ENCODE results near the gene ABLIM3.

- TF ChIP-seq E2F6 (IDR thresholded peaks at IDR 0.05) (no peak), ZNF274 (IDR thresholded peaks at IDR 0.05; ENCODE audit: borderline replicate concordance, extremely low read depth, low read length) (no peak), GTF2F1 (IDR thresholded peaks at IDR 0.05; ENCODE audit: borderline replicate concordance, low read depth, low read length) (no peak), FOSL1 (IDR thresholded peaks at IDR 0.05; ENCODE audit: insufficient read depth, low read depth, low read length) (no peak), EZH2 (IDR thresholded peaks at IDR 0.05; ENCODE audit: low read depth, low read length, severe bottlenecking) (no peak), SIN3A (conservative IDR thresholded peaks at IDR 0.05 in 1 of 2, IDR thresholded peaks at IDR 0.05 in 1 of 2; ENCODE audit: low read depth in 1 of 2, low read length in 2 of 2) (no peak), POLR2A (IDR thresholded peaks at IDR 0.05; ENCODE audit: control extremely low read depth in 1 of 2, low read depth in 2 of 2, low read length in 2 of 2) (no peak), CBX8 (IDR thresholded peaks at IDR 0.05; ENCODE audit: borderline replicate concordance, low read depth, low read length) (no peak), EGR1 (IDR thresholded peaks at IDR 0.05; ENCODE audit: borderline replicate concordance, low read depth, low read length) (no peak), TAF1 (IDR thresholded peaks at IDR 0.05; ENCODE audit: low read depth, low read length) (no peak), POLR2AphosphoS5 (IDR thresholded peaks at IDR 0.05; ENCODE audit: low read depth, low read length) (no peak)
- TF ChIP-seq, protein P1, sequence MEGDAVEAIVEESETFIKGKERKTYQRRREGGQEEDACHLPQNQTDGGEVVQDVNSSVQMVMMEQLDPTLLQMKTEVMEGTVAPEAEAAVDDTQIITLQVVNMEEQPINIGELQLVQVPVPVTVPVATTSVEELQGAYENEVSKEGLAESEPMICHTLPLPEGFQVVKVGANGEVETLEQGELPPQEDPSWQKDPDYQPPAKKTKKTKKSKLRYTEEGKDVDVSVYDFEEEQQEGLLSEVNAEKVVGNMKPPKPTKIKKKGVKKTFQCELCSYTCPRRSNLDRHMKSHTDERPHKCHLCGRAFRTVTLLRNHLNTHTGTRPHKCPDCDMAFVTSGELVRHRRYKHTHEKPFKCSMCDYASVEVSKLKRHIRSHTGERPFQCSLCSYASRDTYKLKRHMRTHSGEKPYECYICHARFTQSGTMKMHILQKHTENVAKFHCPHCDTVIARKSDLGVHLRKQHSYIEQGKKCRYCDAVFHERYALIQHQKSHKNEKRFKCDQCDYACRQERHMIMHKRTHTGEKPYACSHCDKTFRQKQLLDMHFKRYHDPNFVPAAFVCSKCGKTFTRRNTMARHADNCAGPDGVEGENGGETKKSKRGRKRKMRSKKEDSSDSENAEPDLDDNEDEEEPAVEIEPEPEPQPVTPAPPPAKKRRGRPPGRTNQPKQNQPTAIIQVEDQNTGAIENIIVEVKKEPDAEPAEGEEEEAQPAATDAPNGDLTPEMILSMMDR (IDR thresholded peaks at IDR 0.05; ENCODE audit: control extremely low read depth in 1 of 3, insufficient read depth in 1 of 3, low read depth in 1 of 3, low read length in 3 of 3), result no peak
Observed at GRCh38 chr5:149164731-149165130, 23.4 kb downstream of the ABLIM3 start.
